ENCODE results near the gene AUTS2. TPM values are rescaled to one million over a fixed set of nuclear protein-coding genes. Genes with fewer than 3 reads are reported as not detected.

Gene AUTS2
- total RNA-seq, 1 experiment from 2014 or later, result 2.5 TPM

GRCh38 chr7:69690329-69690728 lies 92.1 kb downstream of the AUTS2 start:
- CTCF ChIA-PET, result no interaction called here
- no peak for TF ChIP-seq TCF7L2 (IDR thresholded peaks at IDR 0.05; ENCODE audit: low read depth, low read length)
- TF ChIP-seq REST (IDR thresholded peaks at IDR 0.05; ENCODE audit: insufficient read depth in 1 of 2, low read depth in 2 of 2, low read length in 1 of 2), result no peak
- TF ChIP-seq SIN3A (IDR thresholded peaks at IDR 0.05; ENCODE audit: borderline replicate concordance, insufficient read depth, low read depth, low read length), result no peak
- TF ChIP-seq CTCF (IDR thresholded peaks at IDR 0.05), result no peak
- no peak for TF ChIP-seq POLR2AphosphoS5 (IDR thresholded peaks at IDR 0.05; ENCODE audit: low read depth, low read length)
- BruUV-seq (replicated peaks), result no TSS peak
- Histone ChIP-seq H3K27ac (ENCODE audit: low read length) (no peak overlapping the region), H3K4me1 (ENCODE audit: control insufficient read depth, insufficient read depth, low read length) (no peaks in the 10 kb centered on the region), H3K27me3 (ENCODE audit: control insufficient read depth, insufficient read depth, low read length) (no peaks in the 10 kb centered on the region; the same call in 1 of the 2 replicates), H3K9me3 (ENCODE audit: control insufficient read depth, insufficient read depth, low read depth, low read length) (no peaks in the 10 kb centered on the region), H3K4me3 (ENCODE audit: low read depth in 2 of 2, low read length in 2 of 2) (no peak overlapping the region), H3K36me3 (ENCODE audit: control insufficient read depth, insufficient read depth, low read length) (no peaks in the 10 kb centered on the region)
- no peak for DNase-seq (ENCODE audit: low read depth, low spot score)
- intact Hi-C loops (cut with micrococcal nuclease; ENCODE audit: unreplicated experiment), result no loop called here
- in situ Hi-C loops (cut with HindIII; ENCODE audit: low pct_unique_long_range_greater_than_20kb, low sequenced_read_pairs), result no loop called here
- POLR2A ChIA-PET, result no interaction called here
- ATAC-seq, result no peak

GRCh38 chr7:69691327-69691726 lies 93.1 kb downstream of the AUTS2 start:
- BruUV-seq (replicated peaks), result no TSS peak
- Histone ChIP-seq H3K27me3 (ENCODE audit: control insufficient read depth, insufficient read depth, low read length) (no peaks in the 10 kb centered on the region; the same call in 1 of the 2 replicates), H3K4me3 (ENCODE audit: low read depth in 2 of 2, low read length in 2 of 2) (no peak overlapping the region), H3K9me3 (ENCODE audit: control insufficient read depth, insufficient read depth, low read depth, low read length) (no peaks in the 10 kb centered on the region), H3K36me3 (ENCODE audit: control insufficient read depth, insufficient read depth, low read length) (no peaks in the 10 kb centered on the region), H3K4me1 (ENCODE audit: control insufficient read depth, insufficient read depth, low read length) (no peaks in the 10 kb centered on the region), H3K27ac (ENCODE audit: low read length) (no peak overlapping the region)
- TF ChIP-seq REST (IDR thresholded peaks at IDR 0.05; ENCODE audit: insufficient read depth in 1 of 2, low read depth in 2 of 2, low read length in 1 of 2) (no peak), SIN3A (IDR thresholded peaks at IDR 0.05; ENCODE audit: borderline replicate concordance, insufficient read depth, low read depth, low read length) (no peak), TCF7L2 (IDR thresholded peaks at IDR 0.05; ENCODE audit: low read depth, low read length) (no peak), POLR2AphosphoS5 (IDR thresholded peaks at IDR 0.05; ENCODE audit: low read depth, low read length) (no peak), CTCF (IDR thresholded peaks at IDR 0.05) (no peak)
- in situ Hi-C loops (cut with HindIII; ENCODE audit: low pct_unique_long_range_greater_than_20kb, low sequenced_read_pairs), result no loop called here
- no peak for DNase-seq (ENCODE audit: low read depth, low spot score)
- intact Hi-C loops (cut with micrococcal nuclease; ENCODE audit: unreplicated experiment), result no loop called here
- CTCF ChIA-PET, result no interaction called here
- no peak for ATAC-seq
- POLR2A ChIA-PET, result no interaction called here

All from Panc1 (cell line).